GM18519 (cell line): ENCODE results near the gene TTLL3.
"Not testable (repeated sequence)": the region's sequence is repeated elsewhere in the genome, so short reads cannot be mapped to it uniquely, and the experiment has no call there.

ENCODE experiments used
- ATAC-seq: cut with Tn5 transposase; IDR thresholded peaks from one replicate; pipeline ENCODE4 v1.9.1; 2021; ENCODE audit warnings: mild to moderate bottlenecking, moderate library complexity; ENCODE audit not compliant: unreplicated experiment, low FRiP score

TTLL3 gene

GRCh38 chr3:9834520-9835380 is 24.7 kb downstream of the TTLL3 start:
- ATAC-seq, result no peak

GRCh38 chr3:9837701-9838582 is 27.9 kb downstream of the TTLL3 start:
- no peak for ATAC-seq

- no peak for ATAC-seq
Observed at GRCh38 chr3:9838856-9839255, 28.8 kb downstream of the TTLL3 start.

GRCh38 chr3:9841015-9841414 is 31.0 kb downstream of the TTLL3 start:
- no peak for ATAC-seq

GRCh38 chr3:9843715-9844438 is 33.8 kb downstream of the TTLL3 start, which contains the start of gene RPUSD3:
Gene RPUSD3 (minus strand): TSS chr3:9844008. CDS start chr3:9843990, 18 bp downstream.
- ATAC-seq, result peak; percentile 97

GRCh38 chr3:9846231-9846630 is 36.2 kb downstream of the TTLL3 start:
- ATAC-seq, result no peak

GRCh38 chr3:9846931-9847488 is 36.9 kb downstream of the TTLL3 start:
- ATAC-seq, result no peak

- not testable (repeated sequence) for ATAC-seq
Observed at GRCh38 chr3:9847870-9848269, 37.8 kb downstream of the TTLL3 start.

GRCh38 chr3:9848860-9849259 is 38.8 kb downstream of the TTLL3 start:
- not testable (repeated sequence) for ATAC-seq

GRCh38 chr3:9851383-9851782 is 41.3 kb downstream of the TTLL3 start:
- not testable (repeated sequence) for ATAC-seq

GRCh38 chr3:9851926-9852325 is 41.9 kb downstream of the TTLL3 start:
- ATAC-seq, result not testable (repeated sequence)

- ATAC-seq, result no peak
Observed at GRCh38 chr3:9852528-9852927, 42.5 kb downstream of the TTLL3 start.

GRCh38 chr3:9854291-9854940 is 44.4 kb downstream of the TTLL3 start:
- ATAC-seq, result not testable (repeated sequence)

- no peak for ATAC-seq
Observed at GRCh38 chr3:9855594-9855993, 45.5 kb downstream of the TTLL3 start.

- ATAC-seq, result no peak
Observed at GRCh38 chr3:9859530-9860025, 49.5 kb downstream of the TTLL3 start.

GRCh38 chr3:9861201-9861600 is 51.1 kb downstream of the TTLL3 start:
- ATAC-seq, result no peak

GRCh38 chr3:9861626-9862130 is 51.6 kb downstream of the TTLL3 start:
- no peak for ATAC-seq

GRCh38 chr3:9862391-9863057 is 52.5 kb downstream of the TTLL3 start:
- ATAC-seq, result no peak
